ENCODE data around the gene TIMM17A.

The TIMM17A gene

GRCh38 chr1:201955009-201955728, at the start of gene TIMM17A:
TIMM17A (plus strand) TSS chr1:201955503; CDS start chr1:201955527, 24 bp downstream.
- peak; percentile 93 for DNase-seq (ENCODE audit: low read depth, low spot score)

DNA sequence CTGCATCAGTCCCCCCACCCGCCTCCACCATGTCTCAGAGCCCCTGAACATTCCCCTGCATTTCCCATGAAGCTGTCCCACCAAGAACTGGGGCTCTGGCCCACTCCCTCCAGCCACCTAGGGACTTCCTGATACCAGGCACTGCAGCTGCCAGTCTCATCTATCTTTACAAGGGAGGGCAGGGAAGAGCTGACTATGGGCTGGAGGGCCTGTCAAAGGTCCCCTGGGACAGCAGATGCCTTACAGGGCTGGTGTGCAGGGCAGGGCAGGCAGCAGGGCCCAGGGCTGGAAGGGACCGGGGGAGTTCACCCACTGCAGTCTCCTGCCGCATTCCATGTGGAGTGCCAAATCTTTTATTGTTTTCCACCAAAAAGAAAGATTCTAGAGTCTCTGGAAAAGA, 49.0 kb upstream of the TIMM17A start:
- DNase-seq (ENCODE audit: low read depth, low spot score) = no peak

- no peak for DNase-seq (ENCODE audit: low read depth, low spot score)
Measured at GRCh38 chr1:201907621-201908020, 47.7 kb upstream of the TIMM17A start.

- DNase-seq (ENCODE audit: low read depth, low spot score) = peak; percentile 89
Measured at GRCh38 chr1:201911826-201912571, 43.3 kb upstream of the TIMM17A start.

DNA sequence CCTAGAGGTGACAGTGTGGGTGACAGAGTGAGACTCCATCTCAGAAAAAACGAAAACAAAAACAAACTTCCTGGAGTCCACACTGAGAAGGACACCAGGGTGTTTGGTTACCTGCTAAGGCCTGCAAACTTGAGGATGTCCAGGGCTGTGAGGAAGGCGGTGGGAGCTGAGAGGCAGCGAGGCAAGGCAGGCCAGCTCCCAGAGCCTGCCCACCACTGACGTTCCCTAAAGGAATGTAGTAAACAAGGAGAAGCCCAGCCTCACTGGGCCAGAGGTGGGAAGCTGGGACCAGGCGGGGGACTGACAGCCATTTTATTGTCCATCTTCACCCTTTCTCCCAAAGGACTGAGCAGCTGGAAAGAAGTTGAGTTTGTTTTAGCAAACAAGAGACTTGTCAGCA, 42.5 kb upstream of the TIMM17A start:
- no peak for DNase-seq (ENCODE audit: low read depth, low spot score)

DNA sequence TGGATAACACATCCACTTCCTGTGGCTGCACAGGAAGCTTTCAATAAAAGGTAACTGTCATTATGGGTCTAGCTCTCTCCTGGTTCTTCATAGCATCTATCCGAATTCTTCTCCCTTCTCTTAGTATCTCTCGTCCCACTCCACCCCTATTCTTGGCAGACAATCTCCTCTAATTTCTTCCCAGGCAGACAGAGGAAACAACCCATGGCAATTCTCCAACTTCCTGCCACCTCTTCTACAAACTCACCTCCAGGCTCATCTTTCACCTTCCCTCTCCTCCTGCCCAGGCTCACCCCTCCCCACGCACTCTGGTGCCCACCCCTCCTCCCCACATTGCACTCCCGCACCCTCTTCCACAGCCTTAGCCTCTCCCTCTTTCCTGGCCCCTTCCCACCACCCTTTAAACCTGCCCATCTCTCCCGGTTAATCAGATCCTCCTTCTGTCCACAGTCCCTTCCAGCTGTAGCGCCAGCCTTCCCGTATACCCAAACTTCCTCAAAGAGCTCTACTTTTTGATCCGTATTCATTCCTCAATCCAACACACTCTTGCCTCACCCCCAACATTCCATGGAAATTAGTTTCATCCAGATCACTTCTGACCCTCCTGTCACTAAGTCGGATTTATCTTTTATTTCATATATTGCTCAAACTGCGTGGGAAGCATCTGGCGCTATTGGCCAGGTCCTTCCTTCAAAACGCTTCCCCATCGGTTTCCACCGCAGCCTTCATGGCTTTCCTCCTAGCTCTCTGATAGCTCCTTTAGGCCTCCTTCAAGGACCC, 40.7 kb upstream of the TIMM17A start:
- no peak for DNase-seq (ENCODE audit: low read depth, low spot score)

GRCh38 chr1:201916649-201917249, 38.6 kb upstream of the TIMM17A start:
- peak; percentile 96 for DNase-seq (ENCODE audit: low read depth, low spot score)

DNA sequence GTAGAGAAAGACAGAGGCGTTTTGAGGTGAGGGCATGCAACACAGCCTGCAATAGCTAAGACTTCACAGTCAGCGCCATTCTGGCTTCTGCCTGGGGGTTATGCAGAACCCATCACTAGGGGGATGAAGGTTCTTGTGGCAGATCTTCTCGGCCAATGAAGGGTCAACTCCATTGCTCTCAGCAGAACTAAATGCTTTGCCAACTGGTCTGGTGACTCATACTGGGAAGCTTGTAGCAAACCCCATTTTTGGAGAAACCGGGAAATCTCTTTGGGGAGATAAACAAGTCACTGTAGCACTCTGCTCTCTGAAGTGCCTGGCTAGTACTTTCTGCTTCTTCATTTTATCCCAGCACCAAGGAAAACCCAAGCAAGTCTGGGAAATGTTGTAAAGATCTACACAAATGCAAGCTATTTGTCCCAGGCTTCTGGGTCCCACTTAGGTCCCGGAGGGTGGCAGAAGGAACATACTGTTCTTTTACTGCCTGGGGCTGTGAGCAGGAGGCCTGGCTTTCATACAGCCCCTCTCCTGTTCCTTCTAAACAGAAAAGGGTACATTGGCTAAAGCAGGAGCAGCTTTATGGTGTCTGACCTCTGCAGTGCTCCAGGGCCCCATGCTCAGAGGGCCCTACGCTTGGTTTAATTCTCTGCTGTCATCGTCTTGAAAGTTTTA, 37.8 kb upstream of the TIMM17A start:
- DNase-seq (ENCODE audit: low read depth, low spot score) = peak; percentile 60

DNA sequence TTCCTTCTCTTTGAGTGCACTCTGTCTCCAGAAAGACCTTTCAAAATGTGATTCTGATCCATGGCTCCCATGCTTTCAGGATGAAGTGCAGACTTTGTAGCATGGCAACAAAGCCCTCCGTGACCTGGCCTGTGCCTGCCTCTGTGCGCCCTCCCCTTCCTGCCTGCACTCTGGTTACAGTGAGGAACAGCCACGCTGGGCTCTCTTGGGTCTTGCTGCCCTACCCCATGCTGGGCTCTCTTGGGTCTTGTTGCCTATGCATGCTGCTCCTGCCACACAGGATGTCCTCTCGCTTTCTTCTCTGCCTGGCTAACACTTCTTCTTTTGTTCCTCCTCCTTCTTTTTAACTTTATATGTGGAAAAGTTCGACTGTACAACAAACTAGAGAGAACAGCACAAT, 37.0 kb upstream of the TIMM17A start:
- DNase-seq (ENCODE audit: low read depth, low spot score) = no peak

DNA sequence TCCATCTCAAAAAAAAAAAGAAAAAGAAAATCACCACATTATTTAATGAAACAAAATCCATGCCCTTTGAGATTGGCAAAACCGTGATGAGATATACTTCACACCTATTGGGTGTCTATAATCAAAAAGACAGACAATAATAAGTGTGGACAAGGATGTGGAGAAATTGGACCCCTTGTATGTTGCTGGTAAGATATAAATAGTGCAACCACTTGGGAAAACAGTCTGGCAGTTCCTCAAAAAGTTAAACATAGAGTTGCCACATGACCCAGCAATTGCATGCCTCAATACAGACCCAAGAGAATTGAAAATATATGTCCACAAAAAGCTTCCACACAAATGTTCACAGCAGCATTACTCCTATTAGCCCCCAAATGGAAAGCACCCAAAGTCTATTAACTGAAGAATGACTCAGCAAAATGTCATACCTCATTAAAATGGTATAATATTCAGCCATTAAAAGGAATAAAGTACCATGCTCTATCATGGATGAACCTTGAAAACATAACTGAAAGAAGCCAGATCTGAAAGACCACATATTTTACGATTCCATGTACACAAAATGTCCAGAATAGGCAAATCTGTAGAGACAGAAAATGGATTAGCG, 33.2 kb upstream of the TIMM17A start:
- DNase-seq (ENCODE audit: low read depth, low spot score) = no peak

- DNase-seq (ENCODE audit: low read depth, low spot score) = no peak
Measured at GRCh38 chr1:201925301-201925567, 30.1 kb upstream of the TIMM17A start.

- DNase-seq (ENCODE audit: low read depth, low spot score) = peak; percentile 67
Measured at GRCh38 chr1:201925981-201926645, 29.2 kb upstream of the TIMM17A start.

DNA sequence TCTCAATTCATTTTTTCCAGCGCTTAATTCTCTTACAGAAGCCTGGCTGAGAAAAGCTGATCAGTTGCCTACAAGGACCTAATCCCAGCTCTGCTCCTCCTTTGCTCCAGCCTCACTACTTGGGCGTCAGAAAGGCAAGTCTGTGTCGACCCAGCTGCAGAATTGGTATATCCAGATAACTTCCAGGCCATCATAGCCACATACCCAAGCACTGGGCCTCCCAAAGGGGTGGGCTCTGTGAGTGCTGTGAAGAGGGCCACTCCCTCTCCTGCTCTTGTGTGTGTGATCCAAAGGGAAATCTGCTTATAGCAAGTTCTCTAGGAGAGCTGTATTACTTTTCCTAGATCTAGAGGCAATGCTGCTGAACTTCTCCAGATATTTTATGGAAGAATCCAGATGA, 27.0 kb upstream of the TIMM17A start:
- DNase-seq (ENCODE audit: low read depth, low spot score) = no peak

- no peak for DNase-seq (ENCODE audit: low read depth, low spot score)
Measured at GRCh38 chr1:201930137-201930536, 25.2 kb upstream of the TIMM17A start.

DNA sequence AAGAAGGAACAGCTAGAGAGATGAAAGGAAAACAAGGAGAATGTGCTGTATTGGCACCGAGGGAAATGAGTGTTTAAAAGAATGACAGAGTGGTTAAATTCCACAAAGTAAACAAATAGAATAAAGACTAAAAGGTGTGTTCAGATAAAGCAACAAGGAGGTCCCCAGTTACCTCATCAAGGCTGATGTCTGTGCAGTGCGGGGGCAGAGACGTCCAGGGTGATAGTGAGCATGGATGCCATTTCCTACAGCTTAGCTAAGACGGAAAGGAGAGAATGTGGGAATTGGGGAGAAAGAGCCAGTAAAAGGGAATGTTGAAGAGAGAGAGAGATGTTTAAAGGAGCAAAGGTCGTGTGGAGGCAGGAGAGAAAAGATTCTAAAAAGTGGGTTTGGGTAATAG, 24.5 kb upstream of the TIMM17A start:
- no peak for DNase-seq (ENCODE audit: low read depth, low spot score)

DNA sequence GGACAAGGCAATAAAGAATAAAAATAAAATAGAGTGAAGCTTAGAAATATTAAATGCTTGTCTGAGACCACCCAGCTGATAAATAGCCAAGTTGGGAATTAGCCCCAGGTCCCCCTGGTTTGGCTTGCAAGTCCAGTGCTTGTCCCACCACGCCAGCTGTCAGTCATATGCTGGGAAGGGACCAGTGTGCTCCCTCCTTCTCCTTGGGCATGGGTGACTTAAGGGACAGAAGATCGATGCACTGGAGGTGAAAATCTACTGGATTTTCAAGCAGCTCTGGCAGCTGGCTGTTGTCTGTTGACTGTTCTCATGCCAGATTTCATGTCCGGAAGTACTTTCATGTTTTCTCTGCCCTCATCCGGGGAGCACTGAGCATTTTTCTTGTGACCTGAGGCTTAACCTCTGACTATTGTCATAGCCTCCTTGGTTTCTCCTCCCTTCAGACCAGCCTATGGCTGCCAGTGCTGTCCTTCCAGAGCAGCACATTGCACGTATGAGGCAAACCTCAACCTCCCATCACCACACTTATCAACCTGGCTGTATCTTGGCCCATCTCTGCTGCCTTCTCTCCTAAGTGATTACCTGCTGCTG, 21.4 kb upstream of the TIMM17A start:
- DNase-seq (ENCODE audit: low read depth, low spot score) = no peak

GRCh38 chr1:201937624-201938213, 17.6 kb upstream of the TIMM17A start:
- DNase-seq (ENCODE audit: low read depth, low spot score) = no peak

DNA sequence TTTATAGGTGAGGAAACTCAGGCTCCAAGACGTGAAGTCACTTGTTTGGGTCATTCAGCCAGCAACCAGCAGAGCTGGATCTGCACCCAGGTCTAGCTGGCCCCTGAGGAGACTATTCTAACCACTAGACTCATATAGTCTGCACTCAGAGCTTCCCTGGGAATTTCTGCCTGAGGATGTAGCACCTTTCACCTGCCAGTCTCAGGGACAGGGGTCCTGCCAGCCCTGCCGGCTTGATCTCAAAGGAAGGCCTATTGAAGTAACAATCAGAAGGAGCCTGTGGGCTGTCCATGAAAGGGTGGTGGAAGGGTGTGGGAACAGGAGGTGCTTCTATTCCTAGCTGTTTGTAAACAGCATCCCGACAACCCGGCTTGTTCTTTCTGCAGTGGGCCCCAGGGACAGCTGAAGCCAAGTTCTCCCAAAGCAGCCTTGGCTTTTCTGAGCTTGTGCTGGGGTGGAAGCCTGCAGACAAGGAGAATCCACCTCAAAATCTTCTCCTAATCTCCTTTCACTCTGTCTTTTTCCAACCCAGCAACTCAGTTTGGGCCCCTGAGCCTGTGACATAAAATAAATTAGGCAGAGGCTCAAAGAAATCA, 16.8 kb upstream of the TIMM17A start:
- no peak for DNase-seq (ENCODE audit: low read depth, low spot score)

DNA sequence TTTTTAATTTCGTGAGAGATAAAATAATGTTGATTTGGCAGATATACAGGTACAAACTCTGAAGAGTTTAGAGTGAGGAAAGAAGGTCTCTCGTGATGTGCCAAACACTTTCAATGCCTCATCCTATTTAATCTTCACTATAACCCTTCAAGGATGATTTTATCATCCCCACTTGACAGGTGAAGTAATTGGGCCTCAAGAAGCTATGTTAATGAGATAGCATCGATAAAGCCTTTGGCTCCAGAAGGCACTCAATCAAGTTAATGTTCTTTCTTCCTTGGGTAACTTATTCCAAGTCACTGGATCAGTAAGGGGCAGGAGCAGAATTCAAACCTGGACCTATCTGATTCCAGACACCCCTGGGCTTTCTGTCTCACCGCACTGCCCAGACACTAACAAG, 16.2 kb upstream of the TIMM17A start:
- DNase-seq (ENCODE audit: low read depth, low spot score) = no peak

DNA sequence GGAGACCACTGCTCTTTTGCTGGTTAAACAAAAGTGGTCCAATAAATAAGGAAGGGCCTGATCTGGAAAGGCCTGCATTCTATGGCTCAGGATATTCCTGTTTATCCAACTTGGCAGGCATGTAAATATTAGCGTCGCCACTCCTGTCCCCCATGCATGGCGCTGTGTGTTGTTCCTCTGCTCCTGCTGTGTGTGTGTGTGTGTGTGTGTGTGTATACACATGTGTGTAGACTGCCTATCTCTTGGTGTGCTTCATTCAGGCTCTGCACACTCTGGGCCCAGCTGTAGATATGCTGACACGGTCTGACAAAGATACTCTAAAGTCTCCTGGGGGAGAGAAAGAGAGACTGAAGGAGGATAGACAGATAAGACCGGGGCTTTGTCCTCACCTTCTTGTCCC, 15.7 kb upstream of the TIMM17A start:
- DNase-seq (ENCODE audit: low read depth, low spot score) = no peak

All from brain pericyte (primary cell).